HL-60 (cell line): ENCODE data around the gene AOPEP.

Source experiments
- DNase-seq, 2 experiments: peaks; one replicate each; pipeline ENCODE4 v3.0.0-alpha.2; 2010 to 2020; ENCODE audit warnings: low read depth in 1 of 2, low spot score in 1 of 2
- H3K27ac ChIP-seq: fragments of 250-450 bp; sonication (Bioruptor Pico); replicated peaks from 2 replicates; pipeline ENCODE4 v1.5.1; 2020; ENCODE audit warnings: mild to moderate bottlenecking, moderate library complexity
- H3K27me3 ChIP-seq: fragments of 250-450 bp; sonication (Bioruptor Pico); 2 replicates; pipeline ENCODE4 v1.5.1; 2021; ENCODE audit warnings: mild to moderate bottlenecking, moderate library complexity; ENCODE audit not compliant: insufficient read depth, poor library complexity, severe bottlenecking
- H3K4me3 ChIP-seq: replicated peaks from 2 replicates; pipeline ENCODE4 v1.5.1; 2011; ENCODE audit warnings: mild to moderate bottlenecking, control low read depth, low read length; ENCODE audit not compliant: insufficient read depth
- GABPA ChIP-seq: IDR thresholded peaks from 2 replicates; pipeline ENCODE4 v1.6.1; 2012; ENCODE audit warnings: low read depth
- POLR2AphosphoS5 ChIP-seq: IDR thresholded peaks from 2 replicates; pipeline ENCODE4 v1.6.1; 2012; ENCODE audit warnings: low read depth
- REST ChIP-seq: IDR thresholded peaks from 2 replicates; pipeline ENCODE4 v1.6.1; 2012; ENCODE audit warnings: low read depth; ENCODE audit not compliant: insufficient replicate concordance
- SPI1 ChIP-seq: IDR thresholded peaks from 2 replicates; pipeline ENCODE4 v1.6.1; 2012; ENCODE audit warnings: low read depth, mild to moderate bottlenecking, borderline replicate concordance
- TF ChIP-seq, protein P1 (sequence below): IDR thresholded peaks from one replicate; pipeline ENCODE4 v1.5.1; 2011; ENCODE audit warnings: low read length, control low read depth, inconsistent platforms; ENCODE audit not compliant: insufficient read depth

The AOPEP gene

DNA sequence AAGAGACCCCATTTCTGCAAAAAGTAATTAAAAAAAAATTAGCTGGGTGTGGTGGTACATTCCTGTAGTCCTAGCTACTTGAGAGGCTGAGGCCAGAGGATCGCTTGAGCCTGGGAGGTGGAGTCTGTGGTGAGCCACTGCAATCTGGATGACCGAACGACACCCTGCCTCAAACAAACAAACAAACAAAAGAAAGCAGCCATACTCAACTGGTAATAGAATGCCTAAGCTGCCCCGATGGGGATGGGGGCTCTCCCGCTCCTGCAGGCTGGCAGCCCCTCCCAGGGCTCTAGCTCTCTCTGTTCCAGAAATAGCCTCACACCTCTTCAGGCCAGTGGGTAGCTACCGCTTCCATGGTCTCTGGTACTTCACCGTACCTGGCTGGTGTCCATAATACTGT, 349.2 kb downstream of the AOPEP start:
- no peak for DNase-seq
- no peaks in the 10 kb centered on the region for H3K27me3 ChIP-seq
- H3K27ac ChIP-seq = no peak overlapping the region
- H3K4me3 ChIP-seq = no peak overlapping the region
- TF ChIP-seq REST (no peak), GABPA (no peak), SPI1 (no peak), POLR2AphosphoS5 (no peak)
- TF ChIP-seq, protein P1, sequence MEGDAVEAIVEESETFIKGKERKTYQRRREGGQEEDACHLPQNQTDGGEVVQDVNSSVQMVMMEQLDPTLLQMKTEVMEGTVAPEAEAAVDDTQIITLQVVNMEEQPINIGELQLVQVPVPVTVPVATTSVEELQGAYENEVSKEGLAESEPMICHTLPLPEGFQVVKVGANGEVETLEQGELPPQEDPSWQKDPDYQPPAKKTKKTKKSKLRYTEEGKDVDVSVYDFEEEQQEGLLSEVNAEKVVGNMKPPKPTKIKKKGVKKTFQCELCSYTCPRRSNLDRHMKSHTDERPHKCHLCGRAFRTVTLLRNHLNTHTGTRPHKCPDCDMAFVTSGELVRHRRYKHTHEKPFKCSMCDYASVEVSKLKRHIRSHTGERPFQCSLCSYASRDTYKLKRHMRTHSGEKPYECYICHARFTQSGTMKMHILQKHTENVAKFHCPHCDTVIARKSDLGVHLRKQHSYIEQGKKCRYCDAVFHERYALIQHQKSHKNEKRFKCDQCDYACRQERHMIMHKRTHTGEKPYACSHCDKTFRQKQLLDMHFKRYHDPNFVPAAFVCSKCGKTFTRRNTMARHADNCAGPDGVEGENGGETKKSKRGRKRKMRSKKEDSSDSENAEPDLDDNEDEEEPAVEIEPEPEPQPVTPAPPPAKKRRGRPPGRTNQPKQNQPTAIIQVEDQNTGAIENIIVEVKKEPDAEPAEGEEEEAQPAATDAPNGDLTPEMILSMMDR = no peak

DNA sequence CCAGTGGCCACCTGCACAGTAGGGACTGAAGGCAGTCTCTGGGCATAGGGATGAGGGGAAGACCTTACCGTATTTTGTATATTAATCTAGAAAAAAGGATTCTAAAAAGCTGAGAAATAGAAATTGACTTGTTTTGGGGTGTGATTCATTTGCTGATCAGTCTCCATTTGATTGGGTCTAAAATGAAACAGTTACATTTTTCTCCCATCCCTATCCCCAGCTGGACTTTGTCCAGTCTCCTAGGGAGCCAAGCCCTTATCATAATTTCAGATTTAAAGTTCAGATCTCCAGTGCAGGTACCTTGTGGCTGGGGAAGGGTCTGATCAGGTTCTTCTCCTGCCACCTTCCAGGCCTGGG, 350.2 kb downstream of the AOPEP start:
- Histone ChIP-seq H3K4me3 (no peak overlapping the region), H3K27me3 (no peaks in the 10 kb centered on the region), H3K27ac (no peak overlapping the region)
- no peak for DNase-seq
- TF ChIP-seq GABPA = no peak

GRCh38 chr9:95077053-95077765, 350.7 kb downstream of the AOPEP start:
- Histone ChIP-seq H3K4me3 (no peak overlapping the region), H3K27ac (no peak overlapping the region), H3K27me3 (no peaks in the 10 kb centered on the region)
- TF ChIP-seq, protein P1 = no peak
- no peak for TF ChIP-seq POLR2AphosphoS5
- TF ChIP-seq SPI1 = no peak
- no peak for TF ChIP-seq REST
- no peak for TF ChIP-seq GABPA
- no peak for DNase-seq

GRCh38 chr9:95077766-95078370, 351.4 kb downstream of the AOPEP start:
- no peaks in the 10 kb centered on the region for H3K27me3 ChIP-seq
- no peak for DNase-seq
- TF ChIP-seq SPI1 = no peak
- TF ChIP-seq GABPA = no peak
- no peak for TF ChIP-seq POLR2AphosphoS5
- no peak for TF ChIP-seq REST
- TF ChIP-seq, protein P1 = no peak
- H3K27ac ChIP-seq = no peak overlapping the region
- H3K4me3 ChIP-seq = no peak overlapping the region
